Cardiac fibroblast (primary cell): ENCODE results near the gene HHIPL1.

ENCODE experiments used
- DNase-seq, 2 donors: peaks; one replicate each; pipeline versions ENCODE4 v3.0.0 to v3.0.0-alpha.2; 2010; ENCODE audit warnings: low read depth in 2 of 2
- H3K4me3 ChIP-seq, 2 donors: replicated peaks in 1 of 2; 1 replicate in 1 of 2; 2 replicates in 1 of 2; pipeline ENCODE4 v1.5.1; 2011; ENCODE audit warnings: low read depth in 2 of 2, low read length in 2 of 2, mild to moderate bottlenecking in 2 of 2, moderate library complexity in 1 of 2
- CTCF ChIP-seq: IDR thresholded peaks from one replicate; pipeline ENCODE4 v1.5.1; 2011; ENCODE audit warnings: low read depth, mild to moderate bottlenecking, low read length, inconsistent platforms

HHIPL1 gene

GRCh38 chr14:99696929-99697328 lies 52.0 kb downstream of the HHIPL1 start:
- no peak overlapping the region for H3K4me3 ChIP-seq
- DNase-seq, result no peak
- no peak for TF ChIP-seq CTCF

GRCh38 chr14:99698236-99698635 lies 53.3 kb downstream of the HHIPL1 start:
- no peak for TF ChIP-seq CTCF
- H3K4me3 ChIP-seq, result no peak overlapping the region
- DNase-seq, result no peak

- no peak for TF ChIP-seq CTCF
- H3K4me3 ChIP-seq, result no peak overlapping the region
- peak; percentile 14 to 41 for DNase-seq
These were observed 53.7 kb downstream of the HHIPL1 start for GRCh38 chr14:99698642-99699041.

GRCh38 chr14:99699085-99699760 lies 54.3 kb downstream of the HHIPL1 start:
- no peak for TF ChIP-seq CTCF
- no peak overlapping the region for H3K4me3 ChIP-seq
- DNase-seq, result no peak

- no peak for TF ChIP-seq CTCF
- DNase-seq, result no peak
- H3K4me3 ChIP-seq, result no peak overlapping the region
These were observed 54.9 kb downstream of the HHIPL1 start for GRCh38 chr14:99699861-99700260.

- H3K4me3 ChIP-seq, result no peak overlapping the region
- TF ChIP-seq CTCF, result no peak
- DNase-seq, result no peak
These were observed 55.5 kb downstream of the HHIPL1 start for GRCh38 chr14:99700379-99700778.

GRCh38 chr14:99701260-99701659 lies 56.3 kb downstream of the HHIPL1 start:
- H3K4me3 ChIP-seq, result no peak overlapping the region
- DNase-seq, result no peak
- no peak for TF ChIP-seq CTCF
